ENCODE data around the gene NAALADL2. TPM values are rescaled to one million over a fixed set of nuclear protein-coding genes. Genes with fewer than 3 reads are reported as not detected.

Gene NAALADL2
- total and polyA plus RNA-seq, 2 of the 8 experiments (the other 6 are each of a cell fraction or from before 2014, with no cell fraction given), result 0.12 to 0.22 TPM

GRCh38 chr3:174883881-174884675, 24.9 kb downstream of the NAALADL2 start:
- Histone ChIP-seq H2AK5ac (ENCODE audit: low read depth, low read length) (no peak overlapping the region), H4K91ac (replicated peaks; ENCODE audit: insufficient read length, low read length) (no peak overlapping the region), H3K14ac (ENCODE audit: insufficient read length) (no peak overlapping the region), H3K4me3 (ENCODE audit: extremely low read depth in 1 of 4, insufficient read depth in 2 of 4, low read depth in 3 of 4, low read length in 4 of 4) (no peak overlapping the region), H3K79me2 (ENCODE audit: control insufficient read depth in 1 of 2, insufficient read depth in 2 of 2, low read length in 2 of 2) (no peaks in the 10 kb centered on the region), H2AFZ (ENCODE audit: low read length) (no peak overlapping the region), H2BK5ac (ENCODE audit: low read depth, low read length) (no peak overlapping the region), H3K27me3 (replicated peaks in 1 of 4; ENCODE audit: control insufficient read depth in 3 of 4, extremely low read depth in 1 of 4, insufficient read depth in 3 of 4, low read length in 3 of 4) (peaks cover 0 to 1% (median 0%) of the 10 kb centered on the region in 4 experiments; a peak in 1 of 7 replicates), H3K23ac (ENCODE audit: insufficient read length) (no peak overlapping the region), H3K4me2 (ENCODE audit: insufficient read depth in 1 of 2, low read depth in 2 of 2, low read length in 2 of 2) (no peak overlapping the region), H3K4ac (replicated peaks; ENCODE audit: insufficient read length, low read depth, low read length) (no peak overlapping the region), H3K9ac (replicated peaks in 1 of 4; ENCODE audit: extremely low read depth in 1 of 4, low read depth in 3 of 4, low read length in 3 of 4) (no peak overlapping the region), H2BK120ac (replicated peaks; ENCODE audit: low read depth, low read length) (no peak overlapping the region), H3K36me3 (ENCODE audit: control insufficient read depth in 2 of 4, insufficient read depth in 4 of 4, low read length in 3 of 4) (no peaks in the 10 kb centered on the region), H3K56ac (replicated peaks; ENCODE audit: insufficient read length, low read depth, low read length) (no peak overlapping the region), H3K4me1 (replicated peaks in 1 of 4; ENCODE audit: control insufficient read depth in 3 of 4, insufficient read depth in 4 of 4, low read length in 3 of 4) (no peaks in the 10 kb centered on the region), H4K8ac (ENCODE audit: extremely low read depth, insufficient read depth, low read length) (no peak overlapping the region; the same call in 1 of the 2 replicates), H3K9me3 (ENCODE audit: insufficient read depth in 2 of 2, low read depth in 1 of 2, low read length in 1 of 2) (no peaks in the 10 kb centered on the region), H2BK20ac (ENCODE audit: low read length) (no peak overlapping the region), H4K20me1 (replicated peaks in 1 of 2; ENCODE audit: control insufficient read depth in 1 of 2, insufficient read depth in 2 of 2, low read length in 2 of 2) (no peaks in the 10 kb centered on the region), H2BK12ac (ENCODE audit: low read depth, low read length) (no peak overlapping the region), H3K27ac (ENCODE audit: low read depth, low read length) (no peak overlapping the region), H4K5ac (ENCODE audit: insufficient read length, low read depth, low read length) (no peak overlapping the region), H3K79me1 (ENCODE audit: low read depth, low read length) (no peaks in the 10 kb centered on the region), H2BK15ac (ENCODE audit: low read length) (no peak overlapping the region), H3K23me2 (ENCODE audit: low read depth, low read length) (no peaks in the 10 kb centered on the region), H3K18ac (ENCODE audit: extremely low read depth, low read length) (no peak overlapping the region)
- no peak for FAIRE-seq
- 98% methylated on average over 6 of the region's 6 CpGs; no CpG with 5 or more reads in 1 of the 2 experiments for WGBS, 2 experiments (ENCODE audit: extremely low coverage in 1 of 2, insufficient coverage in 1 of 2, insufficient read length in 1 of 2, insufficient replicate concordance in 2 of 2, low coverage in 1 of 2, low lambda C conversion rate in 2 of 2, missing lambda C conversion rate in 1 of 2)
- DNase-seq (ENCODE audit: low read depth in 1 of 2, low spot score in 2 of 2), result no peak
- POLR2A ChIA-PET (ENCODE audit: partially characterized antibody), result no interaction called here
- CTCF ChIA-PET (ENCODE audit: partially characterized antibody), result no interaction called here
- TF ChIP-seq ASH2L (IDR thresholded peaks at IDR 0.05; ENCODE audit: low read length), result no peak
- no peak for TF ChIP-seq CREB1 (IDR thresholded peaks at IDR 0.05)
- no peak for TF ChIP-seq RNF2 (IDR thresholded peaks at IDR 0.05; ENCODE audit: borderline replicate concordance, low read depth, low read length, missing control alignments, poor library complexity, severe bottlenecking)
- no peak for TF ChIP-seq MAFK (IDR thresholded peaks at IDR 0.05; ENCODE audit: low read depth, low read length)
- TF ChIP-seq GTF2F1 (IDR thresholded peaks at IDR 0.05; ENCODE audit: borderline replicate concordance, low read depth, low read length), result no peak
- no peak for TF ChIP-seq SP2 (IDR thresholded peaks at IDR 0.05; ENCODE audit: low read length)
- no peak for TF ChIP-seq RXRA (IDR thresholded peaks at IDR 0.05; ENCODE audit: insufficient read depth, low read depth, low read length)
- no peak for TF ChIP-seq ATF2 (IDR thresholded peaks at IDR 0.05; ENCODE audit: low read length)
- no peak for TF ChIP-seq RFX5 (IDR thresholded peaks at IDR 0.05; ENCODE audit: borderline replicate concordance, low read depth, low read length)
- TF ChIP-seq USF2 (IDR thresholded peaks at IDR 0.05; ENCODE audit: low read length), result no peak
